ENCODE data around the gene CYP1B1. TPM values are rescaled to one million over a fixed set of nuclear protein-coding genes. Genes with fewer than 3 reads are reported as not detected.
A peak's percentile ranks its signal among the peaks of the same experiment; 100 is the strongest.

CYP1B1 gene
- total RNA-seq, 1 experiment from 2014 or later, result 1.3 TPM

DNA sequence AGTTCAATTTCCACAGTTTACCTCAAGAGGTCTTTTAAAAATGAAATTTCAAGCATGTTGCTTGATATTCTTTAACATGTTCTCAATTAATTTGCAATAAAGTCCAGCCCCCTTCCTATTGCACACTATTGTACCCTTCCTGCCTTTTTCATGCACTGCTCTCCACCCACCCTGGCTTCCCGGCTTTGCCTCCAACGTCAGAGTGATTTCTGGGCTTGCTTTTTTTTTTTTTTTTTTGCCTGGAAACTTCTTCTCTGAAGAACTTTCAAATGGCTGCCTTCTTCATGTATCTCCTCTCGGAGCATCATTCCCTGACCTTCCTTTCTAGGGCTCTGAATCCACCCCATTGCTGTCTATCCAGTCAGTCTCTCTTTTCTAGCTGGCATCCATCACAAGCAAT lies 24.4 kb upstream of the CYP1B1 start:
- Mint-ChIP-seq H3K27ac (ENCODE audit: unreplicated experiment) (no peak overlapping the region), H3K4me1 (ENCODE audit: low read depth, unreplicated experiment) (peaks cover 37% of the 10 kb centered on the region)
- CTCF ChIA-PET, result no interaction called here

DNA sequence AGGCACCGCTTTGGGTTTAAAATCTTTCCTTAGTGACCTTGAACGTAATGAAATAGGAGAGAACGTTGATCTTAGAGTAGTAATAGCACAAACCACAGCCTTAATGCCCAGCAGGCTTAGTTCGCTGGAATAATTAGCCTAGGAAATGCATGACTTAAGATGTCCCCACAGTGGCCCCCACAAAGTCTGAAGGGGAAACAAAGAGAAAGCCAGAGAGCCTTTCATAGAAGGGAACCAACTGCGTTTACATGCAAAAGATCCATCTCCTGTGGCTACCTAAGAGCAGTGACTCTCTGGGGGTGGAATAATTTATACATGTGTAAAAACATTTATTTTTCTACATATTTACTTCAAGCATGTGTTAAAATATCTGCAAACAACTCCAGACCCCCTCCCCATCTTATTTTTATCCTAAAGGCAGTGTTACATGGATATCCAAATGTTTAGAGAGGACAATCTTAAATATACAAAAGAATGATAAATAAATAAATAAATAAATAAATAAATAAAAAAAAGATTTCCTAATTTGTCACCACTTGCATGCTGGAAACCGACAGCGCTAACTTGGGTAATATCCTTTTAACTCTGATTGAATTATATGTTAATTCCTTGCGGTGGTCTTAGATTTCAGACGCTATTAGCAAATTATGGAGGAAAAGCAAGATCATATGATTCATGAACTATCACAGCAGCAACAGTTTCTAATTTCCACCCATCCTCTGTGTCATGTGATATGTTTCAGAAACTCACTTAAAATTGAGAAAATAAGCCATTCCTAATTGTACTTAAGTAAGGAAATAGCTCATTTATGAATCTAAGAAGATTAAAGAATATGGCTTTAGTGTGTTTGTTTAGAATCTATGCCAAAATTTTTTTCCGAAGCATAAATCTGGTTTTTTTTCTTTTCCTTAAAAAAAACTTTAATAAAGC lies 23.4 kb upstream of the CYP1B1 start:
- Mint-ChIP-seq H3K4me1 (ENCODE audit: low read depth, unreplicated experiment) (peaks cover 37% of the 10 kb centered on the region), H3K36me3 (ENCODE audit: insufficient read depth, unreplicated experiment) (peaks cover 7% of the 10 kb centered on the region), H3K27ac (ENCODE audit: unreplicated experiment) (no peak overlapping the region), H3K9me3 (ENCODE audit: unreplicated experiment) (no peaks in the 10 kb centered on the region), H3K27me3 (ENCODE audit: insufficient read depth, unreplicated experiment) (no peaks in the 10 kb centered on the region), H3K4me3 (ENCODE audit: unreplicated experiment) (no peak overlapping the region)
- ChIA-PET CTCF (no interaction called here), POLR2A (no interaction called here)
- no peak for DNase-seq
- Histone ChIP-seq H3K4me3 (ENCODE audit: low read depth, low read length) (no peak overlapping the region), H3K9me3 (no peaks in the 10 kb centered on the region), H3K36me3 (ENCODE audit: control insufficient read depth, insufficient read depth, low read length) (peaks cover 1% of the 10 kb centered on the region; the same call in 1 of the 2 replicates), H3K27me3 (replicated peaks; ENCODE audit: control insufficient read depth, insufficient read depth, low read length) (no peaks in the 10 kb centered on the region), H3K4me1 (peaks cover 42% of the 10 kb centered on the region)
- no TSS peak for BruUV-seq (replicated peaks)
- TF ChIP-seq, protein P1, sequence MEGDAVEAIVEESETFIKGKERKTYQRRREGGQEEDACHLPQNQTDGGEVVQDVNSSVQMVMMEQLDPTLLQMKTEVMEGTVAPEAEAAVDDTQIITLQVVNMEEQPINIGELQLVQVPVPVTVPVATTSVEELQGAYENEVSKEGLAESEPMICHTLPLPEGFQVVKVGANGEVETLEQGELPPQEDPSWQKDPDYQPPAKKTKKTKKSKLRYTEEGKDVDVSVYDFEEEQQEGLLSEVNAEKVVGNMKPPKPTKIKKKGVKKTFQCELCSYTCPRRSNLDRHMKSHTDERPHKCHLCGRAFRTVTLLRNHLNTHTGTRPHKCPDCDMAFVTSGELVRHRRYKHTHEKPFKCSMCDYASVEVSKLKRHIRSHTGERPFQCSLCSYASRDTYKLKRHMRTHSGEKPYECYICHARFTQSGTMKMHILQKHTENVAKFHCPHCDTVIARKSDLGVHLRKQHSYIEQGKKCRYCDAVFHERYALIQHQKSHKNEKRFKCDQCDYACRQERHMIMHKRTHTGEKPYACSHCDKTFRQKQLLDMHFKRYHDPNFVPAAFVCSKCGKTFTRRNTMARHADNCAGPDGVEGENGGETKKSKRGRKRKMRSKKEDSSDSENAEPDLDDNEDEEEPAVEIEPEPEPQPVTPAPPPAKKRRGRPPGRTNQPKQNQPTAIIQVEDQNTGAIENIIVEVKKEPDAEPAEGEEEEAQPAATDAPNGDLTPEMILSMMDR (IDR thresholded peaks at IDR 0.05; ENCODE audit: insufficient read depth in 1 of 2, low read depth in 1 of 2, low read length in 1 of 2, severe bottlenecking in 1 of 2, unreplicated experiment in 1 of 2), result no peak
- intact Hi-C loops (cut with micrococcal nuclease; ENCODE audit: unreplicated experiment), result no loop called here

More for the DNA sequence above, 24.4 kb upstream of the CYP1B1 start:
- Histone ChIP-seq H3K27me3 (replicated peaks; ENCODE audit: control insufficient read depth, insufficient read depth, low read length) (no peaks in the 10 kb centered on the region), H3K36me3 (ENCODE audit: control insufficient read depth, insufficient read depth, low read length) (peaks cover 1% of the 10 kb centered on the region; the same call in 1 of the 2 replicates), H3K4me1 (peaks cover 38% of the 10 kb centered on the region), H3K4me3 (ENCODE audit: low read depth, low read length) (no peak overlapping the region), H3K9me3 (no peaks in the 10 kb centered on the region)
- TF ChIP-seq, protein P1 (IDR thresholded peaks at IDR 0.05; ENCODE audit: insufficient read depth in 1 of 2, low read depth in 1 of 2, low read length in 1 of 2, severe bottlenecking in 1 of 2, unreplicated experiment in 1 of 2), result no peak
- intact Hi-C loops (cut with micrococcal nuclease; ENCODE audit: unreplicated experiment), result no loop called here
- Mint-ChIP-seq H3K36me3 (ENCODE audit: insufficient read depth, unreplicated experiment) (peaks cover 7% of the 10 kb centered on the region), H3K27me3 (ENCODE audit: insufficient read depth, unreplicated experiment) (no peaks in the 10 kb centered on the region), H3K4me3 (ENCODE audit: unreplicated experiment) (no peak overlapping the region), H3K9me3 (ENCODE audit: unreplicated experiment) (no peaks in the 10 kb centered on the region)
- POLR2A ChIA-PET, result no interaction called here
- DNase-seq, result no peak
- no TSS peak for BruUV-seq (replicated peaks)

DNA sequence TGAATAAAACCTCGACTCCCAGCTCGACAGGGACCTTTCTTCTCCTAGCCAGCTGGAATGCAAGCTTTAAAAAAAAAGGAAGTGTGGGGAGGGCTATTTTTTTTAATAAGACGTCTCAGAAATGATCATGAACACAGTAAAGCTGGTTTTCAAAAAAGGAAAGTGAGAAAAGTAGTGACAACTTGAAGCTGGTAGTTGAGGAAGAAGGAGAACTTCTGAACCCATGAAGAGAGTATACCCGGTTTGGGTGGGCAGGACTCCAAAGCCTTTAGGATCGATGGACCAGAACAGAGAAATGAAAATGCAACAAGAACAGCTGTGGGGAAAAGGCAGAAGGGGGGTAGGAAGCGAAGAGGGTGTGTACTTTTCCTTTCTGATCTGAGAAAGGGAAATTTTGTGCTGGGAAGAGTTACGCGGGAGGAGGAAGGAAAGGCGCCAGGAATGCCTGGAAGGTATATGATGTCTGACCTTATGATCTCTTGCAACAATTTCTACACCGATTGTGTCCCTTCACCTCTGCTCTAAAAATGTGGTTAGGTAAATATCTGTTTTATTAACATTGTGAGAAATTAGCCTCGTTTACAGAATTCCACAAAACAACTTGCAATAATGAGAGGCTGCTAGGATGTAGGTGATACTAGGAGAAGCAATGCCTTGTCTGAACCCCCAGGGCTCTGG lies 22.6 kb upstream of the CYP1B1 start:
- ChIA-PET CTCF (no interaction called here), POLR2A (no interaction called here)
- intact Hi-C loops (cut with micrococcal nuclease; ENCODE audit: unreplicated experiment), result no loop called here

More for the DNA sequence above, 22.6 kb upstream of the CYP1B1 start:
- peaks cover 37% of the 10 kb centered on the region for H3K4me1 Mint-ChIP-seq (ENCODE audit: low read depth, unreplicated experiment)
- peak overlapping the region; percentile 0 for H3K4me3 Mint-ChIP-seq (ENCODE audit: unreplicated experiment)
- peak overlapping the region; percentile 48 for H3K27ac Mint-ChIP-seq (ENCODE audit: unreplicated experiment)
- peaks cover 7% of the 10 kb centered on the region for H3K36me3 Mint-ChIP-seq (ENCODE audit: insufficient read depth, unreplicated experiment)
- no peaks in the 10 kb centered on the region for H3K27me3 Mint-ChIP-seq (ENCODE audit: insufficient read depth, unreplicated experiment)
- Histone ChIP-seq H3K9me3 (no peaks in the 10 kb centered on the region), H3K4me1 (peaks cover 42% of the 10 kb centered on the region), H3K4me3 (ENCODE audit: low read depth, low read length) (no peak overlapping the region), H3K27me3 (replicated peaks; ENCODE audit: control insufficient read depth, insufficient read depth, low read length) (no peaks in the 10 kb centered on the region), H3K36me3 (ENCODE audit: control insufficient read depth, insufficient read depth, low read length) (peaks cover 1% of the 10 kb centered on the region; the same call in 1 of the 2 replicates)
- H3K9me3 Mint-ChIP-seq (ENCODE audit: unreplicated experiment), result no peaks in the 10 kb centered on the region
- no TSS peak for BruUV-seq (replicated peaks)
- TF ChIP-seq, protein P1 (IDR thresholded peaks at IDR 0.05; ENCODE audit: insufficient read depth in 1 of 2, low read depth in 1 of 2, low read length in 1 of 2, severe bottlenecking in 1 of 2, unreplicated experiment in 1 of 2), result no peak
- DNase-seq, result peak in 1 of 2 experiments; percentile 58
